HG03442 (cell line): ENCODE results near the gene CCNY.
"Not testable (repeated sequence)": the region's sequence is repeated elsewhere in the genome, so short reads cannot be mapped to it uniquely, and the experiment has no call there.

ENCODE experiments used
- ATAC-seq: cut with Tn5 transposase; IDR thresholded peaks from one replicate; pipeline ENCODE4 v1.9.1; 2021; ENCODE audit warnings: mild to moderate bottlenecking, moderate library complexity; ENCODE audit not compliant: unreplicated experiment

Gene CCNY

GRCh38 chr10:35506741-35507140, 170.4 kb downstream of the CCNY start:
- ATAC-seq, result peak; percentile 52

DNA sequence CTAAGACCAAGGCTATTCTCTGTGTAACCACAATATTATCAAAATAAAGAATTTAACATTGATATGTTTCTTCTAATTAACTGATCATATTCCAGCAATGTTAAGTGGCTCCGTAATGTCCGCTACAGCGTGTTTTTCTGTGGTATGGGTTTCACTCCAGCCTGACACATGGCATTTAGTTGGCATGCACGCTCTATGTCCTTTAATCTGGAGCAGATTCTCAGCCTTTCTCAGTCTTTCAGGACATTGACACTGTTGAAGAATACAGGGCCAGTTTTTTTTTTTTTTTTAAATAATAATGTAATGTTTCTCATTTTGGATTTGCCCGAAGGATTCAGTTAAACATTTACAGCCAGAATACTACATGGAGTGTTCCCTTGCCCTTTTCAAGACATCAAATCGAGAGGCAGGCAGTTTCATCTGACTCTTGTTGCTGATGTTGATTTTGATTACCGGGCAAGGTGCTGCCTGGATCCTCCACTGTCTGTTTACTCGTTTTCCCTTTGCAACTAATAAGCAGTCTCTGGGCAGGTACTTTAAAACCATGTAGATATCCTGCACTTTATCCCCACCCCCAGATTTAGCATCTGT, 171.3 kb downstream of the CCNY start:
- no peak for ATAC-seq

DNA sequence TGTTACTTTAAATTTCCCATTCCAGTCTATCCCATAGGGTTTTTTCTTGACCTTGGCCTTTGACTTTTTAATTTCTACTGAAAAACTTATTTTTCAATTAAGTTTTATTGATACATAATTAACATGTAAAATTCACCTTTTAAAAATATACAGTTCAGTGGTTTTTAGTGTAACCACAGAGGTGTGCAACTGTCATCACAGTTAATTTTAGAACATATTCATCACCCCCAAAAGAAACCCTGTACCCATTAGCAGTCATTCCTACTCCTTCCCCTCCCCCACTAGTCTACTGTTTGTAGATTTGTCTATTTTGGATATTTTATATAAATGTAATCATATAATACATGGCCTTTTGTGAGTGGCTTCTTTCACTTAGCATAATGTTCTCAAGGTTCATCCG, 172.3 kb downstream of the CCNY start:
- ATAC-seq, result no peak

- no peak for ATAC-seq
These were observed 174.6 kb downstream of the CCNY start for GRCh38 chr10:35510891-35511290.

- ATAC-seq, result no peak
These were observed 175.3 kb downstream of the CCNY start for GRCh38 chr10:35511647-35512046.

DNA sequence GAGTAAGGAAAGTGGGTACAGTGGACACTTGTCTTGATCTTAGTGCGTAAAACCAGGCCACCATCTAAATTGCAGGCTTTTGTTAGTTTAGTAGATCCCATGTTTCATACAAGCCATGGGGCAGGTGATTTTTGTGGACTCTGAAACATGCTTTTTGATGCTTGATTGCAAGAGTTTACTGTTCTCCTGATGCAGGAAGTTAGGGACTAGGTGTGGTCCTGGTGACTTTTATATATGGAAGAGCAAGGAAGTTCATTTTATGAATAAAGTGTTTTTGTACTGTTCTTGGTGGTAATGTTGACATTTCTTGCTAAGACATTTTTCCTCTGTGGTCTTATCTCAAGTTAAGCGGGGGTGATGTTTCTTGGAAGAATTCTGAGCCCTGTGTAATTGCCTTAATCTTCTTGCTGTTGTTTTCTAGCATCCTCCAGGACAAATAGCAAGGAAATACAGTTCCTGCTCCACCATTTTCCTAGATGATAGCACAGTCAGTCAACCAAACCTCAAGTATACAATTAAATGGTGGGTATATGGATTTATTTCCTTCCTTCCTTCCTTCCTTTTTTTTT, 179.9 kb downstream of the CCNY start:
- ATAC-seq, result no peak

- no peak for ATAC-seq
These were observed 181.3 kb downstream of the CCNY start for GRCh38 chr10:35517431-35518181.

- ATAC-seq, result not testable (repeated sequence)
These were observed 181.9 kb downstream of the CCNY start for GRCh38 chr10:35518187-35518586.

DNA sequence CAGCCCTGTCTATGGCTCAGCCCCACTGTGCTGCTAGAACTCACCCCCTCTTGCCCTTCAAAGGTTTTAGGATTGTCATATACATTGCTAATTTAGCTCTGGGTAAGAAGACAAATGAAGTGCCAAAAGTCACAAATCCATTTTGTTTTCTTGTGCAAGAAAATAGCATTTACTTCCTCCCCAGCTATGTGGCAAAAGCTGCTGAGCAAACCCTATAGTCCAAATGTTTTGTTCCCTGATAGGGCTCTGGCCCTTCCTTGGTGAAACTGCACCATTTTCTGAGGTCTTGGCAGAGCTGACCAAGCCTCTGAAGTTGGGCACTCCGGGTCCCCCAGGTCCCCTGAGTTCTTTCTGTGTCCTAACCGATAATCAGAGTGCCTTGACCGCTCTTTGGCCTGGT, 184.7 kb downstream of the CCNY start:
- ATAC-seq, result no peak

- no peak for ATAC-seq
These were observed 187.4 kb downstream of the CCNY start for GRCh38 chr10:35523670-35524225.

GRCh38 chr10:35526746-35527145, 190.4 kb downstream of the CCNY start:
- no peak for ATAC-seq

- ATAC-seq, result no peak
These were observed 195.8 kb downstream of the CCNY start for GRCh38 chr10:35532141-35532540.

- no peak for ATAC-seq
These were observed 197.3 kb downstream of the CCNY start for GRCh38 chr10:35533565-35533964.

- no peak for ATAC-seq
These were observed 198.8 kb downstream of the CCNY start for GRCh38 chr10:35535136-35535535.

GRCh38 chr10:35536789-35537188, 200.5 kb downstream of the CCNY start:
- no peak for ATAC-seq

GRCh38 chr10:35537925-35538324, 201.6 kb downstream of the CCNY start:
- not testable (repeated sequence) for ATAC-seq

DNA sequence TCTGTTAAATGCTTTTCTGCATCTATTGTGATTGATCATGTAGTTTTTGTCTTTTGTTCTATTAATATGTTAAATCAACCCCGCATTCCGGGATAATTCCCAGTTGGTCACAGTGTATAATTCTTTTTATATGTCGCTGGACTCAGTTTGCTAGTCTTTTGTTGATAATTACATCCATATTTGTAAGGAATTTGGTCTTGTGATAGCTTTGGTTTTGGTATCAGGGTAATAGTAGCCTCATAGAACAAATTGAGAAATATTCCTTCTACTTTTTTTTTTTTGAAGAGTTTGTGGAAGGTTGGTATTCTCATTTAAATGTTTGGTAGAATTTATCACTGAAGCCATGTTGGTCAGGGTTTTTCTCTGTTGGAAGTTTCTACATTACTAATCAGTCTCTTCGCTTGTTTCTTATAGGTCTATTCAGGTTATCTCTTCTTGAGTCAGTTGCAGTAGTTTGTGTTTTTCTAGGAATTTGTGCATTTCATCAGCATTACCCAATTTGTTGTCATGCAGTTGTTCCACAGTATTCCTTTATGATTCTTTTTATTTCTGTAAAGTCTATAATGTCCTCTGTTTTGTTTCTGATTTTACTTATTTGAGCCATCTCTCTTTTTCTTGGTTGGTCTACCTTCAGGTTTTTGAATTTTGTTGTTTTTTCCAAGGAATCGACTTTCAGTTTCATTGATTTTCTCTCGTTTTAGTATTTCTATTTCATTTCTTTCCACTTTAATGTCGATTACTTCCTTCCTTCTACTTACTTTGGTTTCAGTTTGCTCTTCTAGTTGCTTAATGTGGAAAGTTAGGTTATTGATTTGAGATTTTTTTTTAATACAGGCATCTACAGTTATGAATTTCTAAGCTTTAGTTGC, 204.2 kb downstream of the CCNY start:
- ATAC-seq, result no peak

GRCh38 chr10:35541720-35542119, 205.4 kb downstream of the CCNY start:
- ATAC-seq, result no peak

GRCh38 chr10:35542303-35542702, 206.0 kb downstream of the CCNY start:
- ATAC-seq, result no peak

DNA sequence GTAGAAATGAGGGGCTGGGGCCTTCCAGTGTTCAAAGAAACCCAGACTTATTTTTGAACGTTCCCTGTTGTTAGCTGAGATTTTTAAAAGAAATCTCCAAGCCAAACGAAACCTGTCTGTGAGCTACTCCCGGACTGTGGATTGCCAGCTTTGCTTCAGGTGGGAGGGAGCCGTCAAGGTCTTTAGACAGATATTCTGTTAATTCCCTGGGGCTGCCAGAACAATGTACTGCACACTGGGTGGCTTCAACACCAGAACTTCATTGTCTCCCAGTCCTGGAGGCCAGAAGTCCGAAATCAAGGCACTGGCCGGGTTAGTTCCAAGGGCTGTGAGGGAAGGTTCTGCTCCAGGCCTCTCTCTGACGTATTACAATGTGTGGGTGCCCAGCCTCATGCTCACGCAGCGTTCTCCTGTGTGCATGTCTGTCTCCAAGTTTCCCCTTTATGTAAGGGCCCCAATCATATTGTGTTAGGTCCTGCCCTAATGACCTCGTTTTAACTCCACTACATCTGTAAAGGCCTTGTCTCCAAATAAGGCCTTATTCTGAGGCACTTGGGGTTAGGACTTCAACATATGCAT, 208.9 kb downstream of the CCNY start:
- no peak for ATAC-seq
